Lower leg skin (tissue), 3 donors: ENCODE results near the gene CAPN9.

ENCODE experiments used
- POLR2A ChIP-seq, 2 donors: fragments of 450-650 bp; IDR thresholded peaks; one replicate each; pipeline ENCODE4 v1.6.1; 2016 to 2017; ENCODE audit warnings: antibody characterized with exemption in 2 of 2, mild to moderate bottlenecking in 1 of 2, moderate library complexity in 1 of 2
- TF ChIP-seq, protein P1 (sequence below), 3 donors: fragments of 450-650 bp; IDR thresholded peaks; one replicate each; pipeline ENCODE4 v1.5.1; 2016; ENCODE audit warnings: antibody characterized with exemption in 3 of 3, mild to moderate bottlenecking in 3 of 3, moderate library complexity in 2 of 3

- TF ChIP-seq, protein P1, sequence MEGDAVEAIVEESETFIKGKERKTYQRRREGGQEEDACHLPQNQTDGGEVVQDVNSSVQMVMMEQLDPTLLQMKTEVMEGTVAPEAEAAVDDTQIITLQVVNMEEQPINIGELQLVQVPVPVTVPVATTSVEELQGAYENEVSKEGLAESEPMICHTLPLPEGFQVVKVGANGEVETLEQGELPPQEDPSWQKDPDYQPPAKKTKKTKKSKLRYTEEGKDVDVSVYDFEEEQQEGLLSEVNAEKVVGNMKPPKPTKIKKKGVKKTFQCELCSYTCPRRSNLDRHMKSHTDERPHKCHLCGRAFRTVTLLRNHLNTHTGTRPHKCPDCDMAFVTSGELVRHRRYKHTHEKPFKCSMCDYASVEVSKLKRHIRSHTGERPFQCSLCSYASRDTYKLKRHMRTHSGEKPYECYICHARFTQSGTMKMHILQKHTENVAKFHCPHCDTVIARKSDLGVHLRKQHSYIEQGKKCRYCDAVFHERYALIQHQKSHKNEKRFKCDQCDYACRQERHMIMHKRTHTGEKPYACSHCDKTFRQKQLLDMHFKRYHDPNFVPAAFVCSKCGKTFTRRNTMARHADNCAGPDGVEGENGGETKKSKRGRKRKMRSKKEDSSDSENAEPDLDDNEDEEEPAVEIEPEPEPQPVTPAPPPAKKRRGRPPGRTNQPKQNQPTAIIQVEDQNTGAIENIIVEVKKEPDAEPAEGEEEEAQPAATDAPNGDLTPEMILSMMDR (IDR thresholded peaks at IDR 0.05) = no peak
- TF ChIP-seq POLR2A (IDR thresholded peaks at IDR 0.05) = no peak
Measured at GRCh38 chr1:230707732-230708630, 39.2 kb upstream of the CAPN9 start.
